Heart left ventricle (tissue), 13 donors: Measurements from ENCODE around the gene DYNC1H1.

ENCODE experiments used
- POLR2A ChIP-seq, 2 donors: fragments of 450-650 bp; IDR thresholded peaks; one replicate each; pipeline ENCODE4 v1.6.1; 2017; ENCODE audit warnings: antibody characterized with exemption in 2 of 2, mild to moderate bottlenecking in 2 of 2, moderate library complexity in 2 of 2
- TF ChIP-seq, protein P1 (sequence below), 12 donors: fragments of 200-600 bp; sonication (generic) in 4 of 12; IDR thresholded peaks; one replicate each; pipeline versions ENCODE4 v1.5.0 to v1.8.0; 2018 to 2022; ENCODE audit warnings: antibody characterized with exemption in 12 of 12, mild to moderate bottlenecking in 5 of 12
- donor health status: ischemic (EF 13 %, LVEDD 7.1; RV severe dilation, severe dysfunction).
- donor health status: DM: no; HTN: yes; CAD: no.
- donor health status: DM: no; HTN: no; CAD: no.
- donor health status: ischemic (EF 25% LVEDD 6.9; RV normal size, moderate dysfunction).
- donor health status: ischemic (EF 25% LVEDD 5.7; RV mildly dilated, moderate dysfunction).
- donor health status: ischemic (EF 35%, LVEDD 5.7; RV mildly dilated, moderate dysfunction).
- donor health status: nonischemic (EF 11% LVEDD 7.7; RV severe dilation, severe dysfunction).
- donor health status: DM: yes; HTN: yes; CAD: no.
- donor health status: PGD.
- donor health status: ischemic (EF 29% LVEDD 5.4; RV normal size, mild dysfunction).
- donor health status: nonischemic (EF 23%, LVEDD 6.1; RV moderate dilation, normal function).

DNA sequence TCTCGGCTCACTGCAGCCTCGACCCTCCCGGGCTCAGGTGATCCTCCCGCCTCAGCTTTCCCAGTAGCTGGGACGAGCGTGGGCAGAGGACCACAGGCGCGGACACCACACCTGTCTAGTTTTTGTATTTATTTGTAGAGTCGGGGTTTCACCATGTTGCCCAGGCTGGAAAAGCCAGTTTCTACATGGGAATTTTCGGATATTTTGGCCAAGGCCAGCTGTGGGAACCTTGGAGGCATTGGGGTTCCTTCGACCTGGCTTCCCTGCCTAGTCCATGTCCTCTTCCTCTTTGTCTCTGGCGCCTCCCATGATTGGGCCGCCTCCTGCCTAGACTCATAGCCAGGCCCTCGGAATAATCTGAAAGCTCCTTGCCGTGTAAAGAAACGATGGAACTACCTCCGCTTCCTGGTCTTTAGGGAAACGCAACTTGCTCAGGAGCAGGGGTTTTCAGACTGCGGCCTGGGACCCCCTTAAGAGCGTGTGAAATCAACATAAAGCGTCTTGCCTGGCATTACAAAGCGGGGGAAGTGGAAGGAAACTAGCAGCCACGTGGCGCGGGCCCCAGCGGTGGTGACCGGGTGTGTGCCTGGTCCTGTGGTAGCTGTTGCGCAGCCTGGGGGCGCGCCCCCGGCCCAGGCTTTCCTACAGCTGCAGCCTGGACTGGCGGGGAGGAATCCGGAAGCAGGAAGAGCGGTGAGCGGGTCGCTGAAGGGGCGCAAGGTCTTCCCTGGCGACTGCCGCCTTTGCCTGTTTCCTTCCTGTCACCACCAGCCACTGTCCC, 123.8 kb downstream of the DYNC1H1 start:
- TF ChIP-seq, protein P1, sequence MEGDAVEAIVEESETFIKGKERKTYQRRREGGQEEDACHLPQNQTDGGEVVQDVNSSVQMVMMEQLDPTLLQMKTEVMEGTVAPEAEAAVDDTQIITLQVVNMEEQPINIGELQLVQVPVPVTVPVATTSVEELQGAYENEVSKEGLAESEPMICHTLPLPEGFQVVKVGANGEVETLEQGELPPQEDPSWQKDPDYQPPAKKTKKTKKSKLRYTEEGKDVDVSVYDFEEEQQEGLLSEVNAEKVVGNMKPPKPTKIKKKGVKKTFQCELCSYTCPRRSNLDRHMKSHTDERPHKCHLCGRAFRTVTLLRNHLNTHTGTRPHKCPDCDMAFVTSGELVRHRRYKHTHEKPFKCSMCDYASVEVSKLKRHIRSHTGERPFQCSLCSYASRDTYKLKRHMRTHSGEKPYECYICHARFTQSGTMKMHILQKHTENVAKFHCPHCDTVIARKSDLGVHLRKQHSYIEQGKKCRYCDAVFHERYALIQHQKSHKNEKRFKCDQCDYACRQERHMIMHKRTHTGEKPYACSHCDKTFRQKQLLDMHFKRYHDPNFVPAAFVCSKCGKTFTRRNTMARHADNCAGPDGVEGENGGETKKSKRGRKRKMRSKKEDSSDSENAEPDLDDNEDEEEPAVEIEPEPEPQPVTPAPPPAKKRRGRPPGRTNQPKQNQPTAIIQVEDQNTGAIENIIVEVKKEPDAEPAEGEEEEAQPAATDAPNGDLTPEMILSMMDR (IDR thresholded peaks at IDR 0.05): peak in 1 of 12 donors; percentile 1
- TF ChIP-seq POLR2A (IDR thresholded peaks at IDR 0.05): no peak
